Osteocyte (in vitro differentiated cells): ENCODE measurements around the gene TAF11L3. TPM values are rescaled to one million over a fixed set of nuclear protein-coding genes. Genes with fewer than 3 reads are reported as not detected.
"Not testable (repeated sequence)": the region's sequence is repeated elsewhere in the genome, so short reads cannot be mapped to it uniquely, and the experiment has no call there.

Experiments used
- DNase-seq: peaks from one replicate; pipeline ENCODE4 v3.0.0; 2021; ENCODE audit warnings: mixed read lengths; ENCODE audit not compliant: unreplicated experiment; ENCODE audit errors: extremely low spot score
- H3K27ac Mint-ChIP-seq: one replicate; pipeline ENCODE4 v1.8.0; 2021; ENCODE audit warnings: mild to moderate bottlenecking, mixed read lengths; ENCODE audit not compliant: unreplicated experiment
- H3K27me3 Mint-ChIP-seq: one replicate; pipeline ENCODE4 v1.8.0; 2021; ENCODE audit warnings: mixed read lengths; ENCODE audit not compliant: unreplicated experiment
- H3K36me3 Mint-ChIP-seq: one replicate; pipeline ENCODE4 v1.8.0; 2021; ENCODE audit warnings: mixed read lengths; ENCODE audit not compliant: unreplicated experiment
- H3K4me1 Mint-ChIP-seq: one replicate; pipeline ENCODE4 v1.8.0; 2021; ENCODE audit warnings: mixed read lengths; ENCODE audit not compliant: unreplicated experiment
- H3K4me3 Mint-ChIP-seq: one replicate; pipeline ENCODE4 v1.8.0; 2021; ENCODE audit warnings: mild to moderate bottlenecking, moderate library complexity, mixed read lengths; ENCODE audit not compliant: unreplicated experiment
- H3K9me3 Mint-ChIP-seq: one replicate; pipeline ENCODE4 v1.8.0; 2021; ENCODE audit warnings: mixed read lengths; ENCODE audit not compliant: unreplicated experiment
- total RNA-seq: library from RNA; stranded (reverse); gene quantifications from 2 replicates; pipeline ENCODE4 v1.2.1, GENCODE V29; 2021
- TF ChIP-seq, protein P1 (sequence below): fragments of 200-600 bp; sonication (generic); IDR thresholded peaks from 2 replicates; pipeline ENCODE4 v1.5.0; 2021; ENCODE audit warnings: antibody characterized with exemption, mild to moderate bottlenecking, moderate library complexity

The TAF11L3 gene
- total RNA-seq, 1 donor from 2014 or later, result not detected

DNA sequence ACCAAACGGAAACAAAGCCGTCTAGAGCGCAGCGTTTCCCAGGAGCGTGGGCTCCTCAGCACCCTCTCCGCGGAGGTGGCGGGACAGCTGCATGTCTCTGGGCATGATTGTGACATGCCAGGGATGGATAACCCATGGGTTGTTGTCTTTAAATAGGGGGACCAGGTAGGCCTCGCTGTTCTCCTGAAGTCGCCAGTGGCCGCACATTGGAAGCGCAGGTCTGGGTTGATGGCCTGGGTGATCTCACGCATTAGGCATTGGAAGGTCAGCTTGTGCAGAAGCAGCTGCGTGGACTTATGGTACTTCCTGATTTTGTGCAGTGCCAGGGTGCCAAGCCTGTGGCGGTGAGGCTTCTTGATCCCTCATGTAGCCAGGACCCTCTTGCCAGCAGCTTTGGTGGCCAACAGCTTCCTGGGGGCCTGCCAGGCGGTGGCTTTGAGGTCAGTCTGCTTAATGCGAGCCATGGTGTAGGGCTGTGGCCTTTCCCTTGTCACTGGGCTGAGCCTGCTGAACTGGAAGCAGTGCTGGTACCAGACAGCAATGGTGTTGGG lies 6.3 kb upstream of the TAF11L3 start:
- TF ChIP-seq, protein P1, sequence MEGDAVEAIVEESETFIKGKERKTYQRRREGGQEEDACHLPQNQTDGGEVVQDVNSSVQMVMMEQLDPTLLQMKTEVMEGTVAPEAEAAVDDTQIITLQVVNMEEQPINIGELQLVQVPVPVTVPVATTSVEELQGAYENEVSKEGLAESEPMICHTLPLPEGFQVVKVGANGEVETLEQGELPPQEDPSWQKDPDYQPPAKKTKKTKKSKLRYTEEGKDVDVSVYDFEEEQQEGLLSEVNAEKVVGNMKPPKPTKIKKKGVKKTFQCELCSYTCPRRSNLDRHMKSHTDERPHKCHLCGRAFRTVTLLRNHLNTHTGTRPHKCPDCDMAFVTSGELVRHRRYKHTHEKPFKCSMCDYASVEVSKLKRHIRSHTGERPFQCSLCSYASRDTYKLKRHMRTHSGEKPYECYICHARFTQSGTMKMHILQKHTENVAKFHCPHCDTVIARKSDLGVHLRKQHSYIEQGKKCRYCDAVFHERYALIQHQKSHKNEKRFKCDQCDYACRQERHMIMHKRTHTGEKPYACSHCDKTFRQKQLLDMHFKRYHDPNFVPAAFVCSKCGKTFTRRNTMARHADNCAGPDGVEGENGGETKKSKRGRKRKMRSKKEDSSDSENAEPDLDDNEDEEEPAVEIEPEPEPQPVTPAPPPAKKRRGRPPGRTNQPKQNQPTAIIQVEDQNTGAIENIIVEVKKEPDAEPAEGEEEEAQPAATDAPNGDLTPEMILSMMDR, result no peak
- Mint-ChIP-seq H3K27me3 (peaks cover 13% of the 10 kb centered on the region), H3K27ac (no peak overlapping the region), H3K4me1 (no peaks in the 10 kb centered on the region), H3K9me3 (no peaks in the 10 kb centered on the region), H3K4me3 (no peak overlapping the region), H3K36me3 (no peaks in the 10 kb centered on the region)
- no peak for DNase-seq

DNA sequence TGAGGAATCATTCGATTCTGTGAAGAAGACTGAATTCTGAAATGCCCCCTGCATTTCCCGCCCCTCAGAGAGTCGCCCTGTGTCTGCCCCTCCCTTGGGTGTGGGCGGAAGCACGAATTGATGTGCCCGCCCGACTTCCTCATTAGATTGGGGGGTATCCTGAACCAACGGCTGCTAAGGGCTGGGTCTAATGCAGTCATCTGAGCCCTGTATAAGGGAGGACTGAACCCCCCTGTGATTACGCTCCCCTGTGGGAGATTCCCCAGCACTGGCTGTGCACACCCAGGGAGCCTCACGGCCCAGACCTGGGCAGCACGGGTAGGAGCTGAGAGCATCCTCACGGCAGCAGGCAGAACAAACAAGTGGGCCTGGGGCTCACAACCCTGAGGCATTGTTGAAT lies 641 bp upstream of the TAF11L3 start:
- not testable (repeated sequence) for H3K4me1 Mint-ChIP-seq, H3K27ac Mint-ChIP-seq, H3K9me3 Mint-ChIP-seq, H3K36me3 Mint-ChIP-seq, H3K27me3 Mint-ChIP-seq, H3K4me3 Mint-ChIP-seq, DNase-seq

DNA sequence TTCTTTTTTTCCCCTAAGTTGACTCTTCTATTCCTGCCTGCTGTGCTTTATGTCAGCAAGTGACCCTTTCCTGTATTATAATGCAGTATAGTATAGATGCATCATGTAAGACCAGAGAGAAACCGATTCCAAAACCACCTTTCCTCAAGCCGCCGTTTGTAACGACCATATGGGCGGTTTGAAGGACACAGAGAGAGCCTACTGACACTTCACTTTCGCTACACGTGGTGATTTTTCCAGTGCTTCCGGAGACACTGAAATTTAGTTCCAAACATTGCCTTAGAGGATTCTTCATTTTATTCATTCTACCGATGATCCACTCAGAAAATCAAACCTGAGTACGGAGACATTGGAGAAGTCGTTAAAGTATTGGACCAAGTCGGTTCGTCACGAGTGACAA lies 1.3 kb downstream of the TAF11L3 start:
- not testable (repeated sequence) for H3K27me3 Mint-ChIP-seq, H3K9me3 Mint-ChIP-seq, DNase-seq, H3K36me3 Mint-ChIP-seq, H3K4me1 Mint-ChIP-seq, H3K4me3 Mint-ChIP-seq, H3K27ac Mint-ChIP-seq

DNA sequence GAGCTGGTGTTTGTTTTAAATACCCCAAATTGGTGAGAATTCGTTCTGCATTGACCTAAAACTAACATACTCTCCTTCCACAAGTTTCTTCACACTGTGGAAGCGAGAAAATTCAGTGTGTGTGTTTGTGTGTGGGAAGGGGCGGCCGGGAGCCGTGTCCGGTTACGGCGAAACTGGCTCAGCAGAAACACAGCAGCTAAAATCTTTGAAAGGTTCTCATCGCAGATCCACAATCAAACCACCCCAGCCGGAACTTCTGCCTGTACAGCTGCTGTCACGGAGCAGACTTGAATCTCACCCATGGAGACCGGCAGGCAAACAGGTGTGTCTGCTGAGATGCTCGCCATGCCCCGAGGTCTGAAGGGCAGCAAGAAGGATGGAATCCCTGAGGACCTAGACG lies 3.3 kb downstream of the TAF11L3 start, which contains the start of gene TAF11L4:
TSS of gene TAF11L4 (plus strand) at position 301 of the 400 bp plus-strand sequence.
- not testable (repeated sequence) for H3K4me3 Mint-ChIP-seq, DNase-seq, H3K27me3 Mint-ChIP-seq, H3K27ac Mint-ChIP-seq, H3K36me3 Mint-ChIP-seq, H3K9me3 Mint-ChIP-seq, H3K4me1 Mint-ChIP-seq

DNA sequence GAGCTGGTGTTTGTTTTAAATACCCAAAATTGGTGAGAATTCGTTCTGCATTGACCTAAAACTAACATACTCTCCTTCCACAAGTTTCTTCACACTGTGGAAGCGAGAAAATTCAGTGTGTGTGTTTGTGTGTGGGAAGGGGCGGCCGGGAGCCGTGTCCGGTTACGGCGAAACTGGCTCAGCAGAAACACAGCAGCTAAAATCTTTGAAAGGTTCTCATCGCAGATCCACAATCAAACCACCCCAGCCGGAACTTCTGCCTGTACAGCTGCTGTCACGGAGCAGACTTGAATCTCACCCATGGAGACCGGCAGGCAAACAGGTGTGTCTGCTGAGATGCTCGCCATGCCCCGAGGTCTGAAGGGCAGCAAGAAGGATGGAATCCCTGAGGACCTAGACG lies 6.8 kb downstream of the TAF11L3 start, which contains the start of gene TAF11L5:
TSS of gene TAF11L5 (plus strand) at position 301 of the 400 bp plus-strand sequence.
- not testable (repeated sequence) for H3K4me3 Mint-ChIP-seq, H3K4me1 Mint-ChIP-seq

DNA sequence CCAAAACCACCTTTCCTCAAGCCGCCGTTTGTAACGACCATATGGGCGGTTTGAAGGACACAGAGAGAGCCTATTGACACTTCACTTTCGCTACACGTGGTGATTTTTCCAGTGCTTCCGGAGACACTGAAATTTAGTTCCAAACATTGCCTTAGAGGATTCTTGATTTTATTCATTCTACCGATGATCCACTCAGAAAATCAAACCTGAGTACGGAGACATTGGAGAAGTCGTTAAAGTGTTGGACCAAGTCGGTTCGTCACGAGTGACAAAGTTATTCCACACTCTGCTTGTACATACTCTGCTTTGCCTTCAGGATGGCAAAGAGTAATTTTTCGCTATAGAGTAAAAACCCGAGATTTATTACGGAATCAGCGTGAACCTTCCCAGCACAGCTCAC lies 8.3 kb downstream of the TAF11L3 start:
- peak; percentile 95 for DNase-seq
- not testable (repeated sequence) for H3K9me3 Mint-ChIP-seq, H3K27me3 Mint-ChIP-seq, H3K27ac Mint-ChIP-seq, H3K36me3 Mint-ChIP-seq, H3K4me3 Mint-ChIP-seq, H3K4me1 Mint-ChIP-seq

More for the DNA sequence above, 6.8 kb downstream of the TAF11L3 start, which contains the start of gene TAF11L5:
- not testable (repeated sequence) for H3K9me3 Mint-ChIP-seq, H3K27me3 Mint-ChIP-seq, H3K36me3 Mint-ChIP-seq, DNase-seq, H3K27ac Mint-ChIP-seq

DNA sequence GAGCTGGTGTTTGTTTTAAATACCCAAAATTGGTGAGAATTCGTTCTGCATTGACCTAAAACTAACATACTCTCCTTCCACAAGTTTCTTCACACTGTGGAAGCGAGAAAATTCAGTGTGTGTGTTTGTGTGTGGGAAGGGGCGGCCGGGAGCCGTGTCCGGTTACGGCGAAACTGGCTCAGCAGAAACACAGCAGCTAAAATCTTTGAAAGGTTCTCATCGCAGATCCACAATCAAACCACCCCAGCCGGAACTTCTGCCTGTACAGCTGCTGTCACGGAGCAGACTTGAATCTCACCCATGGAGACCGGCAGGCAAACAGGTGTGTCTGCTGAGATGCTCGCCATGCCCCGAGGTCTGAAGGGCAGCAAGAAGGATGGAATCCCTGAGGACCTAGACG lies 10.2 kb downstream of the TAF11L3 start, which contains the start of gene TAF11L6:
TSS of gene TAF11L6 (plus strand) at position 301 of the 400 bp plus-strand sequence.
- not testable (repeated sequence) for H3K27me3 Mint-ChIP-seq, H3K9me3 Mint-ChIP-seq, H3K4me3 Mint-ChIP-seq, H3K36me3 Mint-ChIP-seq, DNase-seq, H3K4me1 Mint-ChIP-seq, H3K27ac Mint-ChIP-seq

Other genes with a start within 250 kb of the TAF11L3 start
- not detected in 2 replicates for gene TAF11L2, start 20.1 kb upstream of the TAF11L3 start, total RNA-seq
- not detected in 2 replicates for gene TAF11L4, start 3.4 kb downstream of the TAF11L3 start, total RNA-seq
- gene TAF11L5, start 6.9 kb downstream of the TAF11L3 start, total RNA-seq, result not detected in 2 replicates
- gene TAF11L6, start 10.3 kb downstream of the TAF11L3 start, total RNA-seq, result not detected in 2 replicates
- gene TAF11L7, start 67.4 kb downstream of the TAF11L3 start, total RNA-seq, result not detected in 2 replicates
- gene TAF11L8, start 72.6 kb downstream of the TAF11L3 start, total RNA-seq, result not detected in 2 replicates
- gene TAF11L9, start 76.0 kb downstream of the TAF11L3 start, total RNA-seq, result not detected in 2 replicates
- gene TAF11L10, start 79.5 kb downstream of the TAF11L3 start, total RNA-seq, result not detected in 2 replicates
- gene TAF11L11, start 85.8 kb downstream of the TAF11L3 start, total RNA-seq, result not detected in 2 replicates
- gene TAF11L12, start 92.0 kb downstream of the TAF11L3 start, total RNA-seq, result not detected in 2 replicates
- not detected in 2 replicates for gene TAF11L13, start 113.7 kb downstream of the TAF11L3 start, total RNA-seq
- not detected in 2 replicates for gene TAF11L14, start 116.1 kb downstream of the TAF11L3 start, total RNA-seq